Esophagus squamous epithelium (tissue), 4 donors: ENCODE measurements around the gene NME7.

Experiments
- CTCF ChIP-seq, 6 experiments: fragments of 450-650 bp in 4 of 6; fragments of 200-600 bp in 2 of 6; sonication (generic) in 2 of 6; IDR thresholded peaks; one replicate each; pipeline ENCODE4 v1.5.1; 2016 to 2019; ENCODE audit warnings: antibody characterized with exemption in 6 of 6, mild to moderate bottlenecking in 4 of 6, moderate library complexity in 4 of 6
- POLR2A ChIP-seq, 4 donors: fragments of 450-650 bp; IDR thresholded peaks; one replicate each; pipeline ENCODE4 v1.6.1; 2017; ENCODE audit warnings: antibody characterized with exemption in 4 of 4, mild to moderate bottlenecking in 4 of 4, moderate library complexity in 3 of 4

GRCh38 chr1:169361281-169361680, 6.3 kb downstream of the NME7 start:
- no peak for TF ChIP-seq CTCF (IDR thresholded peaks at IDR 0.05)
- TF ChIP-seq POLR2A (IDR thresholded peaks at IDR 0.05) = no peak
